AG10803 (cell line): Measurements from ENCODE around the gene OBSCN.

Experiments used
- DNase-seq: peaks from one replicate; pipeline ENCODE4 v3.0.0; 2010; ENCODE audit warnings: low read depth
- H3K4me3 ChIP-seq: 2 replicates; pipeline ENCODE4 v1.5.1; 2011; ENCODE audit warnings: mild to moderate bottlenecking, low read length, control low read depth
- TF ChIP-seq, protein P1 (sequence below): conservative IDR thresholded peaks from 2 replicates; pipeline ENCODE4 v1.5.1; 2011; ENCODE audit warnings: mild to moderate bottlenecking, low read length, control low read depth, inconsistent platforms

Gene OBSCN

DNA sequence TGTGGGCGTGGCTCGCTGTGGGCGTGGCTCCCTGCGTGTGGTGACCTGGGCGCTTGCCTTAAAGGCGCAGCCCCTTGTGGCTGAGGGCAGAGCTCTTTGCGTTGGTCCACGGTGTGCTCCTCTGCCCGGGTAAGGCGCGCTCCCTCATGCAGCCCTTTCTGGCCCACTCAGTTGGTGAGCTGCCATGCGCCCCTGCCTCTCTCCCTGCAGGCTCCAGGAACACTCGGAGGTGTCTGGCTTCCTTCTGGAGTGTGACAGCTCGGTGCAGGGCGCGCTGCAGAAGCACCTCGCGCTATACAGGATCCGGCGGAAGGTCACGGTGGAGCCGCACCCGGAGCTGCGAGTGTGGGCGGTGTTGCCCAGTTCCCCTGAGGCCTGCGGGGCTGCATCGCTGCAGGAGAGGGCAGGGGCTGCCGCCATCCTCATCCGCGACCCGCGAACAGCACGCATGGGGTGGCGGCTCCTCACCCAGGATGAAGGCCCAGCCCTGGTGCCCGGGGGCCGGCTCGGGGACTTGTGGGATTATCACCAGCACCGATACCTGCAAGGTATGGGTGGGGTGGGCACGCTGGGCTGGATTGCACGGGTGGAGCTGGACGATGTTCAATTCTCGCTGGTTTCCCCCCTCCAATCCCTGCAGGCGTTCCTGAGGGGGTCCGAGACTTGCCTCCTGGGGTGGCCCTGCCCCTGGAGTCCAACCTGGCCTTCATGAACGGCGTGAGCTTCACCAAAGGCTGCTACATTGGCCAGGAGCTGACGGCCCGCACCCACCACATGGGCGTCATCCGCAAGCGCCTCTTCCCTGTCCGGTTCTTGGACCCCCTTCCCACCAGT lies 33.1 kb upstream of the OBSCN start:
- H3K4me3 ChIP-seq, result no peak overlapping the region
- no peak for DNase-seq
- TF ChIP-seq, protein P1, sequence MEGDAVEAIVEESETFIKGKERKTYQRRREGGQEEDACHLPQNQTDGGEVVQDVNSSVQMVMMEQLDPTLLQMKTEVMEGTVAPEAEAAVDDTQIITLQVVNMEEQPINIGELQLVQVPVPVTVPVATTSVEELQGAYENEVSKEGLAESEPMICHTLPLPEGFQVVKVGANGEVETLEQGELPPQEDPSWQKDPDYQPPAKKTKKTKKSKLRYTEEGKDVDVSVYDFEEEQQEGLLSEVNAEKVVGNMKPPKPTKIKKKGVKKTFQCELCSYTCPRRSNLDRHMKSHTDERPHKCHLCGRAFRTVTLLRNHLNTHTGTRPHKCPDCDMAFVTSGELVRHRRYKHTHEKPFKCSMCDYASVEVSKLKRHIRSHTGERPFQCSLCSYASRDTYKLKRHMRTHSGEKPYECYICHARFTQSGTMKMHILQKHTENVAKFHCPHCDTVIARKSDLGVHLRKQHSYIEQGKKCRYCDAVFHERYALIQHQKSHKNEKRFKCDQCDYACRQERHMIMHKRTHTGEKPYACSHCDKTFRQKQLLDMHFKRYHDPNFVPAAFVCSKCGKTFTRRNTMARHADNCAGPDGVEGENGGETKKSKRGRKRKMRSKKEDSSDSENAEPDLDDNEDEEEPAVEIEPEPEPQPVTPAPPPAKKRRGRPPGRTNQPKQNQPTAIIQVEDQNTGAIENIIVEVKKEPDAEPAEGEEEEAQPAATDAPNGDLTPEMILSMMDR, result no peak

DNA sequence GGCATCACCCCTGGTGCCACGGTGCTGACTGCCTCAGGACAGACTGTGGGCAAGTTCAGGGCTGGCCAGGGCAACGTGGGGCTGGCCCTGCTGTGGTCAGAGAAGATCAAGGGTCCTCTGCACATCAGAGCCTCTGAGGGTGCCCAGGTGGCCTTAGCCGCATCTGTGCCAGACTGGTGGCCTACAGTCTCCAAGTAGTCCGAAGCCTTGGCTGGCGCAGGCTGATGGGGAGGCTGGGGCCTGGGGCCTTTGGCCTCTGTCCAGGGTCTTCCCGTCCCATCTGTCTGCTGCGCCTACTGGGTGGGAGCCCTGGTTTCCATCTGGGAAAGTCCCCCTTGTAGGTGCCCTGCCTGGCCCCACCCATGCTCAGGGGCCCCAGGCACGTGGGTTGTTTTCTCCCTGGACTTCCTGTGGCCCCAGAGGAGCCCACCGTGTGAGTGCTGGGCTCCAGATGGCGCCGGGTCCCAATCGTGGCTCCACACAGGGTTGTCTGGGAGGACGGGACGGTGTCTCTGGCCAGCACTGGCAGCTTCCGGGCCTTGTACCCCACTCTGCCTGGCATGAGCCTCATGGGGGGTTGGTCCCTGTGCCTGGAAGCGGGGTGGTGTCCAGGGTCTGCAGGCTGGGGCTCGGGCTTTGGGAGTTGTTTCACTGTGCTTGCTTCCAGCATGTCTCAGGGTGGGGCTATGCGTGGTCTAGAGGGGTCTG lies 32.4 kb upstream of the OBSCN start:
- H3K4me3 ChIP-seq, result no peak overlapping the region
- TF ChIP-seq, protein P1, result no peak
- no peak for DNase-seq

- no peak overlapping the region for H3K4me3 ChIP-seq
- no peak for DNase-seq
- TF ChIP-seq, protein P1, result no peak
These were observed 31.8 kb upstream of the OBSCN start for GRCh38 chr1:228176024-228176395.

- TF ChIP-seq, protein P1, result no peak
- no peak for DNase-seq
- H3K4me3 ChIP-seq, result no peak overlapping the region
These were observed 31.2 kb upstream of the OBSCN start for GRCh38 chr1:228176461-228177182.

DNA sequence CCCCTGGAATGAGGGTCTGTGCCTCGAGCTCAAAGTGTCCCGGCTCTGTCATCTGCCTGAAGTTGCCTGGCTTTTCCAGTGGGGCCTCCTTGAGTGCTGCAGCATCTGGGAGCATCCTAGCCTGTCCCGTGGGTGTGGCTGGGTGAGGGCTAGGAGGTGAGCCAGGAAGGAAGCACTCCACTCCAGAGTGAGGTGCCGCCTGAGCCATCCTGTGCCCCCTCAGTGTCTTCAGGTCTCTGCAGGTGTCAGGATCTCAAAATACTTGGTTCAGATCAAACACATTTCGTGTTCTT lies 30.7 kb upstream of the OBSCN start:
- DNase-seq, result no peak
- TF ChIP-seq, protein P1, result no peak
- H3K4me3 ChIP-seq, result no peak overlapping the region

GRCh38 chr1:228177721-228178710 lies 29.8 kb upstream of the OBSCN start:
- TF ChIP-seq, protein P1, result no peak
- DNase-seq, result no peak
- H3K4me3 ChIP-seq, result no peak overlapping the region
